ENCODE results near the gene RILP. TPM values are rescaled to one million over a fixed set of nuclear protein-coding genes. Genes with fewer than 3 reads are reported as not detected.

Gene RILP
- total RNA-seq, 1 donor from 2014 or later, result 3.4 TPM

DNA sequence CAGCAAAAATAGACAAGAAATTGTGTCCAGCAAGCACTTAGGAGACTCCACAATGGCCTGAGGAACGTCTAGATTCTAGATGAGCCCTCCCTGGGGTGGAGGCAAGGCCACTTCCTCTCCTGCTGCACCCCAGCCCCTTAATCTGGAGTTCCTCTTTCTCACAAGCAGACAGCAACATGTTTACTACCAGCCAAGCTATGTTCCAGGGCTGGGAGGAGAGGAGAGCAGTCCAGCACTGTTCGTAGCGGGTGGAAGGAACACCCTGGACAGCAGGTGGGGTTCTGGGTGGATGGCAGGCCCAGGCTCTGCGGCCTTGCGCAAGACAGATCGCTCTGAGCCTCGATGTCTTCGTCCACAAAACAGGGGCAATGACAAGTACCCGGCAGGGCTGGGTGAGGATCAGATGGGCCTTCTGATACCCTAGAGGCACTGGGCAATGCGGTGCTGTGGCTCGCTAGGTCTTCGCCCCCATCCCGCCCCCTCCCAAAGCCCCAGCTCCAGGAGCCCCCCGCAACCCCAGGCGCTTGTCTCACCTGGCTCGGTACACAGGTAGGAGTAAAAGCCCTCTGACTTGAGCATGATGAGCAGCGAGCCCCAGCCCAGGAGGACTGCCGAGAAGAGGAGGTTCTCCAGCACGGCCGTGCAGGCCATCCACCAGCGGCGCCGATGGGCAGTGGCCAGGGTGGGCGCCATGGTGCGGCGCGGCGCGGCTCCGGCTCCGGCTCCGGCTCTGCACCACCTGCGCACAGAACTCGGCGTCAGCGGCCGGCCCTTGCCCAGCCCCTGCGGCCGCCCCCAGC lies 22.3 kb downstream of the RILP start:
- no peaks in the 10 kb centered on the region for H3K27me3 ChIP-seq (ENCODE audit: control insufficient read depth, insufficient read depth, low read length)
- TF ChIP-seq, protein P1, sequence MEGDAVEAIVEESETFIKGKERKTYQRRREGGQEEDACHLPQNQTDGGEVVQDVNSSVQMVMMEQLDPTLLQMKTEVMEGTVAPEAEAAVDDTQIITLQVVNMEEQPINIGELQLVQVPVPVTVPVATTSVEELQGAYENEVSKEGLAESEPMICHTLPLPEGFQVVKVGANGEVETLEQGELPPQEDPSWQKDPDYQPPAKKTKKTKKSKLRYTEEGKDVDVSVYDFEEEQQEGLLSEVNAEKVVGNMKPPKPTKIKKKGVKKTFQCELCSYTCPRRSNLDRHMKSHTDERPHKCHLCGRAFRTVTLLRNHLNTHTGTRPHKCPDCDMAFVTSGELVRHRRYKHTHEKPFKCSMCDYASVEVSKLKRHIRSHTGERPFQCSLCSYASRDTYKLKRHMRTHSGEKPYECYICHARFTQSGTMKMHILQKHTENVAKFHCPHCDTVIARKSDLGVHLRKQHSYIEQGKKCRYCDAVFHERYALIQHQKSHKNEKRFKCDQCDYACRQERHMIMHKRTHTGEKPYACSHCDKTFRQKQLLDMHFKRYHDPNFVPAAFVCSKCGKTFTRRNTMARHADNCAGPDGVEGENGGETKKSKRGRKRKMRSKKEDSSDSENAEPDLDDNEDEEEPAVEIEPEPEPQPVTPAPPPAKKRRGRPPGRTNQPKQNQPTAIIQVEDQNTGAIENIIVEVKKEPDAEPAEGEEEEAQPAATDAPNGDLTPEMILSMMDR (IDR thresholded peaks at IDR 0.05; ENCODE audit: insufficient read depth, low read length, severe bottlenecking), result no peak
- FAIRE-seq (no peak), DNase-seq (ENCODE audit: low read depth) (no peak)
- H3K36me3 ChIP-seq (ENCODE audit: control insufficient read depth, insufficient read depth, low read length), result peaks cover 7% of the 10 kb centered on the region
- peak overlapping the region; percentile 97 for H3K4me3 ChIP-seq (ENCODE audit: low read depth, low read length)

DNA sequence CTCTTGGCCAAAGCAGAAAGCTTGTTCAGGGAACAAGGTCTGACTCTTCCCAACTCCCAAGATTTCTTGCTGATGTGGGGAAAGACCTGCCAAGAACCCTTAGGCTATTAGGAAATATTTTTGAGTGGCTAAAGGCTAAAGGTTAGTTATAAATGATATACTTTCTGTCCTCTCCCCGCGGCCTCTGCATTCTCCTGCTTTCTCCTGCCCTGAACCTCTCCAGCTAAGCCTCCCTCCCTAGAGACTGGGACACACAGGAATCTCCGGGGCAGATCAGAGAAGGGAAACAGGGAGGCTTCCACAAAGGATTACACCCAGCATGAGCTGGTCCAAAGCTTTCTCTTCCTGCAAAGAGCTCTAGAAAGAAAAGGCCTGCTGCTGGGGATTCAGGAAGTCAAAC lies 23.3 kb downstream of the RILP start:
- DNase-seq (ENCODE audit: low read depth), result no peak
- Histone ChIP-seq H3K27me3 (ENCODE audit: control insufficient read depth, insufficient read depth, low read length) (no peaks in the 10 kb centered on the region), H3K36me3 (ENCODE audit: control insufficient read depth, insufficient read depth, low read length) (peaks cover 7% of the 10 kb centered on the region), H3K4me3 (ENCODE audit: low read depth, low read length) (no peak overlapping the region)
- no peak for FAIRE-seq
- TF ChIP-seq, protein P1 (IDR thresholded peaks at IDR 0.05; ENCODE audit: insufficient read depth, low read length, severe bottlenecking), result no peak

DNA sequence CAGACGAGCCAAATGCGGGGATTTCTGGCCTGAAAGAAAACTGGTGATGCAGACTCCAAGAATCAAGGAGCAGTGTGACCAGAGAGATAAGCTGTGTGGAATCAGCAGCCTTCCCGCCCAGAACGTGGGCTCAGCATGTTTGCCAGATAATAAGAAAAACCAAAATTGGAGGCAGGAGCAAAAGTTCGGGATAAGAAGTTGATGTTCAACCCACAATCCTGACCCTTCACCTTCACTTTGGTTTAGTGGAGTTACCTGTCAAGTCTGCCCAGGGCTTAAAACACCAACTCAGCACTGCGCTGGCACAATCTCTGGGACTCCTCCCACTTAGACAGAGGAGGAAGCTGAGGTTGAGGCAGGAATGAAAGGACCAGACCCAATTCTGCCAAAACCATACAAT lies 24.1 kb downstream of the RILP start:
- DNase-seq (ENCODE audit: low read depth), result no peak
- peak; percentile 55 for FAIRE-seq
- peaks cover 7% of the 10 kb centered on the region for H3K36me3 ChIP-seq (ENCODE audit: control insufficient read depth, insufficient read depth, low read length)
- TF ChIP-seq, protein P1 (IDR thresholded peaks at IDR 0.05; ENCODE audit: insufficient read depth, low read length, severe bottlenecking), result no peak
- no peak overlapping the region for H3K4me3 ChIP-seq (ENCODE audit: low read depth, low read length)
- no peaks in the 10 kb centered on the region for H3K27me3 ChIP-seq (ENCODE audit: control insufficient read depth, insufficient read depth, low read length)

DNA sequence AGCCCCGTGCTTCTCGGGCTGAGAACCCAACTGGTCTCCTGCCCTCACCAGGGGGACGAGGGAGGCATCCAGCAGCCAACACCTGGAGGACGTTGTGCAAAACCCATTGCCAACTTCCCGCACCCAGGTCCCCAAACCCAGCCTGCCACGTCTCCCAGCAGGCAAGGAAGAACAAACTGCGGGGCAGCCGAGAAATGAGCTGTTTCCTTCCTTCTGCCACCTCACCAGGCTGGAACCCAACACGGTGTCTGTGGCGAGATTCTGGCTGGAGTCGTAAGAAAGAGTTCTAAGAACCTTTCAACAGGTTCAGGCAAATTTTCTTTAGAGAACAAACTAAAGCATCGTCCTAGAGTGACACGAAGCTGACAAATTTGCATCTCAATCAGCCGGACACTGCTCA lies 24.6 kb downstream of the RILP start:
- TF ChIP-seq, protein P1 (IDR thresholded peaks at IDR 0.05; ENCODE audit: insufficient read depth, low read length, severe bottlenecking), result no peak
- DNase-seq (ENCODE audit: low read depth), result no peak
- peak; percentile 13 for FAIRE-seq
- Histone ChIP-seq H3K4me3 (ENCODE audit: low read depth, low read length) (no peak overlapping the region), H3K27me3 (ENCODE audit: control insufficient read depth, insufficient read depth, low read length) (no peaks in the 10 kb centered on the region), H3K36me3 (ENCODE audit: control insufficient read depth, insufficient read depth, low read length) (peaks cover 7% of the 10 kb centered on the region)

DNA sequence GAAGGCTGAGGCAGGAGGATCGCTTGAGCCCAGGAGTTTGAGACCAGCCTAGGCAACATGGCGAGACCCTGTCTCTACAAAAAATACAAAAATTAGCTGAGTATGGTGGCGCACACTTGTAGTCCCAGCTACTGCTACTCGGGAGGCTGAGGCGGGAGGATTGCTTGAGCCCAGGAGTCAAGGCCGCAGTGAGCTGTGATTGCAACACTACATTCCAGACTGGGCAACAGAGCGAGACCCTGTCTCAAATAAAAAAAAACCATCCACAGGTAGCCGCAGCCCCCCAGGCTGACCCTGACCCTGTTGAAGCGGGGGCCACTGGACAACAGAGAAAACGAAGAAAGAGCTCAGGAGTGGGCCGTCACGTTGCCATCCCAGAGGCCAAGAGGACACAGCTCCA lies 25.0 kb downstream of the RILP start:
- FAIRE-seq (no peak), DNase-seq (ENCODE audit: low read depth) (no peak)
- peaks cover 7% of the 10 kb centered on the region for H3K36me3 ChIP-seq (ENCODE audit: control insufficient read depth, insufficient read depth, low read length)
- TF ChIP-seq, protein P1 (IDR thresholded peaks at IDR 0.05; ENCODE audit: insufficient read depth, low read length, severe bottlenecking), result no peak
- H3K4me3 ChIP-seq (ENCODE audit: low read depth, low read length), result no peak overlapping the region
- H3K27me3 ChIP-seq (ENCODE audit: control insufficient read depth, insufficient read depth, low read length), result no peaks in the 10 kb centered on the region
